Cerebellar cortex (tissue), 1 donor: ENCODE measurements around the gene KCNA3.
A peak's percentile ranks its signal among the peaks of the same experiment; 100 is the strongest.

Source experiments
- DNase-seq: peaks from one replicate; pipeline ENCODE4 v3.0.0-alpha.2; 2015; ENCODE audit warnings: low spot score

Gene KCNA3

DNA sequence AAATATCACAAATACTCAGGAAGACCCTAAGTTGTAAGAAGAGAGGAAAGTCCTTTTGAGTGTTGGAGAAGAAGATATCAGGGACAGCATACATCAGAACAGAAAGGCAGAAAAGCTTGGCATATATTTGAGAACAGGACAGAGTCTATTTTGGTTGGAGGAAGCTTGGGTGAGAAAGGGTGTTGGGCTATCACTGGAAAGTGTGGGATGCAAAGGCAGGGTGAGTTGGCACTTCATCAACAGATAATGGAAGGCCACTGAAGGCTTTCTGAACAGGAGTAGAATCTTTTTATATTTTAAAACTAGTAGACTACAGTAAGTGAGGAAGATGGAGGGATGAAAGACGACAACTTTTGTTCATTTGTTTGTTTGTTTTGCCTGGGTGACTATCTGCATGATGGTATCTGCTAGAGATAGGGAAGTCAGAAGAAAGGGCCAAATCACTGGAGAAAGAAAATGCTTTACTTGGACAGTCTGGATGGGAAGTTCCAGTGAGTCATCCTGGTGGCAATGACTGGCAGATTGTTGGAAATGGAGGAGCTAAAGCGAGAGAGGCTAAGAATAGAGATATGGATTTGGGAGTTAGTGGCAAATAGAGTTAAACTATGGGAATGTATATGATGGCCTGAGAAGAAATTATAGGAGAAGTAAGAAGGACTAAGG is 34.9 kb downstream of the KCNA3 start:
- DNase-seq = no peak

DNA sequence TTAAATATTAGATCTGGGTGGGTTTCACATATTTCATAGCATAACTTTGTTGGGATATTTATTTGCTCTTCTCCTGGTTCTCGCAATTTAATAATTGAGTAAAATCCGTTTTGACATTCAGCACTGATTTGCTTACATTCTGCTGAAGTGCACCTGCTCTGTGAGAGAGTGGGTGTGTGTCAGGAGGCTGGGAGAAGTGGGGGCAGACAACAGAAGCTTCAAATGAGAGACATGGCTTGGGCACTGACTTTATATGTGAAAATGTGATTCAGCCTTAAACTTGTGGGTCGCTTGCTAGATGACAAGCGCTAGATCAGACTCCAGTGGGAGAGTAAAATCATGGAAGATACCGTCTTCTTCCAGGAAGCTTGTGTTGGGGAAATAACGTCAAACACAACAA is 36.2 kb downstream of the KCNA3 start:
- DNase-seq = no peak

DNA sequence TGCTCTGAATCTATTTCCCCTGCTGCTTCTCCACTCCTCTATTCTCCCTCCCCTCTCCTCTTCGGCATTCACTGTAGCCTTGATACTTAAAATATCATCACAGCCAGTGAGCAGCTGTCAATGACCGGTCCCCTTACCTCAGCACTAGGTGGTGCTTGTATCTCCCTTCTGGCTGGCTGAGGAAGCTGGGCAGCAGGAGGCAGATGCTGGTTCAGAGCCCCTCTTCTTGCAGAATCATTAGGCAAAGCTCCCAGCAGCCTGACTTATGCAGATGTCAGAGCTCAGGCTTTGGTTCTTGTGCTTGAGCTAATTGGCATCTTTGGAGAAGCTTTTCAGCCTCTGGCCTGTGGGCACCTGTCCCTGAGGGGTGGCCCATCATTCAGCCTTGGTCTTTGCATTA is 36.7 kb downstream of the KCNA3 start:
- DNase-seq = no peak

- no peak for DNase-seq
These were observed 37.3 kb downstream of the KCNA3 start for GRCh38 chr1:110637475-110637874.

DNA sequence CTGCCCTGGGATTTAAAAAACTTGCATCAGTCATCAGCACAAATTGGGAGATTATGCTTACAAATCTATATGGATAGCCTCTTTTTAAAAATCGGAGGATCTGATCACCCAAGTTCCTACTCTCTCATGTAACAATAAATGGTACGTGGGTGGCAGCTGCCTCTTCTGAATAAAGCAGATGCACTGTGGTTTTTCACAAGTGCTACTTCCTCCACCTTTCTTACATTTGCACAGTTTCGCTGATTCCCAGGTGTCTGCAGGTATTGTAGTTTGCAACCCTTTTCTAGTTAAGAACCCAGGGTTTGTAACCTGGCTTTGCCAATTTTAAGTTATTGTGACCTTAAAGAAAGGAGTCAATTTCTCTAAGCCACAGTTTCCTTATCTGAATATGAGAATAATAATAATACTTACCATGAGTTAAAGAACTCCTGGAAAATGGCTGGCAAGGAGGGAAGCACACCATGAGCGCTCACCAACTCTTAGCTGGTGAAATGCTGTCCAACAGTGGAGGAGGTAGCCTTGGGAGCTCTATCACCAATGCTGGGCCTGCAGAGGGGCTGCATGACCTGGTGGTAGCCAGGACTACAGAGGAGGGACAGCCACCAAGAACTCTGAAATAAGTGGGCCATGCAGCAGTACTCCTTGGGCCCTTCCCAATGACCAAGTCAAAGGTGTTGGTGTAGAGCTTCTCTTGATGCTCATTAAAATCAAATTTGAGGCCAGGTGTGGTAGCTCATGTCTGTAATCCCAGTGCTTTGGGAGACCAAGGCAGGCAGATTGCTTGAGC is 38.4 kb downstream of the KCNA3 start:
- DNase-seq = no peak

GRCh38 chr1:110635434-110635833 is 39.3 kb downstream of the KCNA3 start:
- DNase-seq = no peak

DNA sequence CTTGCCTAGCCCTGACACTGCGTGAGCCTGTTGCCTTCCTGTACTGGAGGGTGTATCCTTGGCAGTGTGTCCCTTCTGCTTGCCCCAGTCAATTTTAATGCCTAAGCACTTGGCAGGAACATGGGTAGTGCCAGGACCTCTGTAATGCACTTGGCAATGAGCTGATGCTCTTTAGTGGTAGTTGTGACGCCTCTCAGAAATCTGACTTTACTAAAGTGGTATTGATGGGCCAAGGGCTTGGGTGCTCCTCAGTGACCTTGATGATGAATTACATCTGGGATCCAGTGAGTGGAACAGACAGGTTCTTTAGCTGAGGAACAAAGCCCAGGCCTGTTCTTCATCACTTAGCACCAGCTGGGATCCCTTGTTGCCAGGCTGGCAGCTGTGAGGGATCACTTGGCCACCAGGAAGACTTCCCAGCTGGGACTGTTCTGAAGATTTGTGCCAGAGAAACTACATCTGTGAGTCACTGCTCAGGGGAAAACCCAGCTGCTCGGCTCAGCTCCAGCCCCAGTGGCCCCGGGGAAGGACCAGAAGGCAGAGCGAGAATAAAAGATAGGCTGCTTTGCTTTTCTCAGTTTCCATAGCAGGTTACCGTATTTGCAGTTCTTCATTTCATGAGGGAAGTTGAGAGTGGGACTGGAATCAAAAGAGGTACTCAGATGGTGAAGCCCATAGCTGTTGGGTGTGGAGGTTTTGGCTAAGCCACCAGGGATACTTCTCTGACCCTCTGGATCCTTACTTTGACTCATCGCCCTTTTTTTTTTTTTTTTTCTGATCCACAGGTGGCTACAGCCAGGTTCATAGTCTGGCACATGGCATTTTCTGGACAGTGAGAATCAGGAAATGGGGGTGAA is 40.1 kb downstream of the KCNA3 start:
- no peak for DNase-seq

- DNase-seq = no peak
These were observed 40.7 kb downstream of the KCNA3 start for GRCh38 chr1:110634086-110634454.

- no peak for DNase-seq
These were observed 41.1 kb downstream of the KCNA3 start for GRCh38 chr1:110633646-110634030.

- DNase-seq = no peak
These were observed 42.7 kb downstream of the KCNA3 start for GRCh38 chr1:110631836-110632620.

- DNase-seq = peak; percentile 82
These were observed 43.7 kb downstream of the KCNA3 start for GRCh38 chr1:110630839-110631663.

GRCh38 chr1:110628323-110629105 is 46.2 kb downstream of the KCNA3 start:
- no peak for DNase-seq

GRCh38 chr1:110627764-110628163 is 47.0 kb downstream of the KCNA3 start:
- DNase-seq = no peak

GRCh38 chr1:110626889-110627288 is 47.9 kb downstream of the KCNA3 start:
- DNase-seq = no peak
